CD14-positive monocyte (primary cell): ENCODE data around the gene HPS5. TPM values are rescaled to one million over a fixed set of nuclear protein-coding genes. Genes with fewer than 3 reads are reported as not detected.

Source experiments
- DNase-seq, 3 donors: peaks; one replicate each; pipeline ENCODE4 v3.0.0-alpha.2; 2011 to 2022
- H2AFZ ChIP-seq: 2 replicates; pipeline ENCODE4 v1.6.0; 2012; ENCODE audit warnings: mild to moderate bottlenecking, low read depth, low read length, inconsistent platforms; ENCODE audit not compliant: insufficient read depth, poor library complexity, severe bottlenecking
- H3K27ac ChIP-seq, 2 donors: 1 replicate in 1 of 2; 2 replicates in 1 of 2; pipeline ENCODE4 v1.5.1; 2012 to 2013; ENCODE audit warnings: low read length in 2 of 2, control low read depth in 1 of 2, inconsistent platforms in 1 of 2, low read depth in 1 of 2, mild to moderate bottlenecking in 1 of 2
- H3K27me3 ChIP-seq, 2 donors: one replicate each; pipeline versions ENCODE4 v1.6.0 to v1.6.1; 2011 to 2013; ENCODE audit warnings: low read length in 2 of 2; ENCODE audit not compliant: control insufficient read depth in 2 of 2, insufficient read depth in 2 of 2
- H3K36me3 ChIP-seq, 2 donors: replicated peaks in 1 of 2; 1 replicate in 1 of 2; 2 replicates in 1 of 2; pipeline versions ENCODE4 v1.5.1 to v1.6.1; 2012 to 2013; ENCODE audit warnings: low read length in 2 of 2, control low read depth in 1 of 2, inconsistent platforms in 1 of 2, mild to moderate bottlenecking in 1 of 2; ENCODE audit not compliant: insufficient read depth in 2 of 2, control insufficient read depth in 1 of 2
- H3K4me1 ChIP-seq, 2 donors: 1 replicate in 1 of 2; 2 replicates in 1 of 2; pipeline versions ENCODE4 v1.5.1 to v1.6.1; 2012 to 2013; ENCODE audit warnings: low read length in 2 of 2, control low read depth in 1 of 2, inconsistent platforms in 1 of 2, mild to moderate bottlenecking in 1 of 2, moderate library complexity in 1 of 2; ENCODE audit not compliant: insufficient read depth in 2 of 2, control insufficient read depth in 1 of 2
- H3K4me2 ChIP-seq: replicated peaks from 2 replicates; pipeline ENCODE3; 2012; ENCODE audit warnings: low read length, moderate library complexity, mild to moderate bottlenecking; ENCODE audit not compliant: poor library complexity, severe bottlenecking; ENCODE audit errors: extremely low read depth
- H3K4me3 ChIP-seq, 3 experiments: fragments of 200-600 bp in 1 of 3; sonication (generic) in 1 of 3; replicated peaks in 1 of 3; 1 replicate in 2 of 3; 2 replicates in 1 of 3; pipeline ENCODE4 v1.5.1; 2011 to 2013; ENCODE audit warnings: low read length in 3 of 3, mild to moderate bottlenecking in 3 of 3, control low read depth in 2 of 3, low read depth in 2 of 3, inconsistent platforms in 1 of 3, moderate library complexity in 1 of 3
- H3K79me2 ChIP-seq: 2 replicates; pipeline ENCODE4 v1.6.0; 2012; ENCODE audit warnings: mild to moderate bottlenecking, control low read depth, inconsistent platforms, low read length, moderate library complexity; ENCODE audit not compliant: insufficient read depth
- H3K9ac ChIP-seq: 2 replicates; pipeline ENCODE4 v1.6.0; 2017; ENCODE audit warnings: low read length, mild to moderate bottlenecking; ENCODE audit not compliant: insufficient read depth, poor library complexity, severe bottlenecking
- H3K9me3 ChIP-seq, 2 donors: replicated peaks in 1 of 2; 1 replicate in 1 of 2; 2 replicates in 1 of 2; pipeline versions ENCODE4 v1.5.1 to v1.6.1; 2012 to 2013; ENCODE audit warnings: low read length in 2 of 2, control low read depth in 1 of 2; ENCODE audit not compliant: control insufficient read depth in 1 of 2, insufficient read depth in 1 of 2
- H4K20me1 ChIP-seq: 2 replicates; pipeline ENCODE4 v1.6.0; 2012; ENCODE audit warnings: mild to moderate bottlenecking, low read length, control low read depth, moderate library complexity; ENCODE audit not compliant: insufficient read depth
- H3K27ac Mint-ChIP-seq, 7 donors: one replicate each; pipeline ENCODE4 v1.8.0; 2020; ENCODE audit warnings: mild to moderate bottlenecking in 7 of 7, mixed read lengths in 7 of 7, moderate library complexity in 6 of 7, inconsistent platforms in 2 of 7
- H3K27me3 Mint-ChIP-seq, 3 donors: one replicate each; pipeline ENCODE4 v1.8.0; 2021 to 2022; ENCODE audit warnings: low read depth in 3 of 3, mild to moderate bottlenecking in 3 of 3, mixed read lengths in 3 of 3, moderate library complexity in 3 of 3, inconsistent platforms in 1 of 3
- H3K36me3 Mint-ChIP-seq, 2 donors: one replicate each; pipeline ENCODE4 v1.8.0; 2020; ENCODE audit warnings: mixed read lengths in 2 of 2, inconsistent platforms in 1 of 2, mild to moderate bottlenecking in 1 of 2
- H3K4me1 Mint-ChIP-seq: one replicate; pipeline ENCODE4 v1.8.0; 2020; ENCODE audit warnings: mild to moderate bottlenecking, mixed read lengths
- H3K4me3 Mint-ChIP-seq, 2 donors: one replicate each; pipeline ENCODE4 v1.8.0; 2020; ENCODE audit warnings: mild to moderate bottlenecking in 2 of 2, mixed read lengths in 2 of 2, moderate library complexity in 1 of 2
- H3K9me3 Mint-ChIP-seq, 7 donors: one replicate each; pipeline ENCODE4 v1.8.0; 2020 to 2022; ENCODE audit warnings: mixed read lengths in 7 of 7, mild to moderate bottlenecking in 6 of 7, moderate library complexity in 6 of 7, inconsistent platforms in 2 of 7
- WGBS: methylation state at CpG from one replicate; pipeline ENCODE4 v1.1.5; 2013; ENCODE audit warnings: missing lambda C conversion rate; ENCODE audit not compliant: insufficient coverage; 5-methylcytosine and 5-hydroxymethylcytosine counted together
- intact Hi-C, 2 donors: fragments of 100-400 bp; cut with micrococcal nuclease; formaldehyde crosslinking; loops; one replicate each; pipeline versions ENCODE4 v1.15.0 to v1.15.1; 2023
- polyA plus RNA-seq, 3 donors: library from polyadenylated mRNA; depleted of rRNA in 1 of 3; unstranded in 2 of 3; stranded (reverse) in 1 of 3; fragments of 300-500 nt in 2 of 3; fragments of >200 nt in 1 of 3; fragmentation: Illumina TruSeq in 2 of 3; gene quantifications; 1 replicate in 2 of 3; 2 replicates in 1 of 3; pipeline ENCODE4 v1.2.3, GENCODE V29; 2012 to 2021
- TF ChIP-seq, protein P1 (sequence below): fragments of 200-600 bp; IDR thresholded peaks from one replicate; pipeline ENCODE4 v1.8.0; 2022; ENCODE audit warnings: antibody characterized with exemption, mild to moderate bottlenecking

HPS5 gene
- polyA plus RNA-seq, 3 donors, result 11.4 to 17.7 (median 12.9) TPM

GRCh38 chr11:18312663-18313420 lies 9.1 kb downstream of the HPS5 start:
- peaks cover 36% of the 10 kb centered on the region for H3K4me1 Mint-ChIP-seq
- H3K4me3 Mint-ChIP-seq, result no peak overlapping the region
- H3K4me3 ChIP-seq, result no peak overlapping the region
- H3K9ac ChIP-seq, result no peak overlapping the region
- WGBS, result 100% methylated on average over 1 of the region's 2 CpGs
- no peaks in the 10 kb centered on the region for H3K9me3 ChIP-seq
- no peaks in the 10 kb centered on the region for H3K27me3 ChIP-seq
- peak in 2 of 3 donors; percentile 12 to 23 for DNase-seq
- no peak overlapping the region for H3K4me2 ChIP-seq
- H3K36me3 ChIP-seq, result peaks cover 38 to 56% of the 10 kb centered on the region in 2 donors
- H3K9me3 Mint-ChIP-seq, result peaks cover 0 to 4% (median 0%) of the 10 kb centered on the region in 7 donors
- intact Hi-C loops, result no loop called here
- H3K27ac Mint-ChIP-seq, result peak overlapping the region in 6 of 7 donors; percentile 41 to 80 (median 63)
- no peak overlapping the region for H2AFZ ChIP-seq
- H3K4me1 ChIP-seq, result peaks cover 21 to 48% of the 10 kb centered on the region in 2 donors
- peaks cover 59% of the 10 kb centered on the region for H3K79me2 ChIP-seq
- no peaks in the 10 kb centered on the region for H4K20me1 ChIP-seq
- H3K36me3 Mint-ChIP-seq, result peaks cover 44 to 61% of the 10 kb centered on the region in 2 donors
- TF ChIP-seq, protein P1, sequence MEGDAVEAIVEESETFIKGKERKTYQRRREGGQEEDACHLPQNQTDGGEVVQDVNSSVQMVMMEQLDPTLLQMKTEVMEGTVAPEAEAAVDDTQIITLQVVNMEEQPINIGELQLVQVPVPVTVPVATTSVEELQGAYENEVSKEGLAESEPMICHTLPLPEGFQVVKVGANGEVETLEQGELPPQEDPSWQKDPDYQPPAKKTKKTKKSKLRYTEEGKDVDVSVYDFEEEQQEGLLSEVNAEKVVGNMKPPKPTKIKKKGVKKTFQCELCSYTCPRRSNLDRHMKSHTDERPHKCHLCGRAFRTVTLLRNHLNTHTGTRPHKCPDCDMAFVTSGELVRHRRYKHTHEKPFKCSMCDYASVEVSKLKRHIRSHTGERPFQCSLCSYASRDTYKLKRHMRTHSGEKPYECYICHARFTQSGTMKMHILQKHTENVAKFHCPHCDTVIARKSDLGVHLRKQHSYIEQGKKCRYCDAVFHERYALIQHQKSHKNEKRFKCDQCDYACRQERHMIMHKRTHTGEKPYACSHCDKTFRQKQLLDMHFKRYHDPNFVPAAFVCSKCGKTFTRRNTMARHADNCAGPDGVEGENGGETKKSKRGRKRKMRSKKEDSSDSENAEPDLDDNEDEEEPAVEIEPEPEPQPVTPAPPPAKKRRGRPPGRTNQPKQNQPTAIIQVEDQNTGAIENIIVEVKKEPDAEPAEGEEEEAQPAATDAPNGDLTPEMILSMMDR, result no peak
- no peaks in the 10 kb centered on the region for H3K27me3 Mint-ChIP-seq
- peak overlapping the region in 1 of 2 donors; percentile 74 for H3K27ac ChIP-seq

- peaks cover 36% of the 10 kb centered on the region for H3K4me1 Mint-ChIP-seq
- H2AFZ ChIP-seq, result no peak overlapping the region
- H3K4me3 Mint-ChIP-seq, result no peak overlapping the region
- H4K20me1 ChIP-seq, result no peaks in the 10 kb centered on the region
- no peak overlapping the region for H3K4me2 ChIP-seq
- no peaks in the 10 kb centered on the region for H3K9me3 Mint-ChIP-seq
- intact Hi-C loops, result no loop called here
- peaks cover 43 to 57% of the 10 kb centered on the region in 2 donors for H3K36me3 ChIP-seq
- peaks cover 51% of the 10 kb centered on the region for H3K79me2 ChIP-seq
- peaks cover 40 to 60% of the 10 kb centered on the region in 2 donors for H3K36me3 Mint-ChIP-seq
- no peaks in the 10 kb centered on the region for H3K27me3 ChIP-seq
- no peaks in the 10 kb centered on the region for H3K9me3 ChIP-seq
- TF ChIP-seq, protein P1, result no peak
- H3K27ac Mint-ChIP-seq, result peak overlapping the region in 5 of 7 donors; percentile 38 to 86 (median 65)
- peak overlapping the region in 1 of 2 donors; percentile 74 for H3K27ac ChIP-seq
- H3K27me3 Mint-ChIP-seq, result no peaks in the 10 kb centered on the region
- no peak overlapping the region for H3K9ac ChIP-seq
- H3K4me1 ChIP-seq, result peaks cover 21 to 48% of the 10 kb centered on the region in 2 donors
- H3K4me3 ChIP-seq, result no peak overlapping the region
- 80% methylated on average over 1 of the region's 3 CpGs for WGBS
- DNase-seq, result no peak
Observed at GRCh38 chr11:18312012-18312411, 9.9 kb downstream of the HPS5 start.
